ENCODE results near the gene ACKR1.

ACKR1 gene

DNA sequence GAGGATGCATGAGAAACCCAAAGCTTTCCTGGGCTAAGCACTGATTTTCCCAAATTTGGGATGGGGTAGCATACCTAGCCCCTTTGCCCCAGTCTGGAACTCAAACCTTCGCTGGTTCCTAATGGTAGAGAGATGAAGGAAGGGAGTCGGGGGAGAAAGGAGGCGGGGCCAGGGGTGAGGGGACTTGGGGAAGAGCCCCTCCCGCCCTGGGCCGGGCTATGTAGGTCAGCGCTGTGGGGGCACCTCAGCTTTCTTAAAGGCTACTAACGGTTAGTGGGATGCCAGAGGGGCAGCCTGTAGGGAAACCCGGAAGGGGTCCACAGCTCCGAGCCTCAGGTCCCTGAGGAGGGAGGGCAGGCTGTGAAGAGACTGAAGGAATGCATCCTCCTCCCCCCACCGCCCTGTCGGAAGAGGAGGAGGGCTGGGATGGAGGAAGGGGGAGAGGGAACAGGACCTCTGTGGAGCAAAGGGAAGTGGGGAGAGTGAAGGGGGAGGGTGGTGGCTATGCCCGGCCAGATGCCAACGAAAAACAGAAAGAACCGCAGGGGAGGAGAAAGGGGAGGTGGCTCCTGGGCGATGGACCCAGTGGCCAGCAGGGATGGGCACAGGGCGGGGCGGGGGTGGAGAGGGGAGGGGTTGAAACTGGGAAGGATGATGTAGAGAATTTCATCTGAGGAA is 31.9 kb upstream of the ACKR1 start:
- H3F3A ChIP-seq (ENCODE audit: low read depth), result no peaks in the 10 kb centered on the region
- H3K9me2 ChIP-seq (replicated peaks; ENCODE audit: low read depth, low read length), result no peaks in the 10 kb centered on the region
- H3K4me3 ChIP-seq (ENCODE audit: low read length, poor library complexity, severe bottlenecking), result no peak overlapping the region
- no peaks in the 10 kb centered on the region for H3K4me1 ChIP-seq (ENCODE audit: insufficient read depth, low read length, poor library complexity, severe bottlenecking)
- no peak overlapping the region for H3K9ac ChIP-seq (ENCODE audit: low read depth, low read length, poor library complexity, severe bottlenecking)
- H3K4me2 ChIP-seq (ENCODE audit: low read depth, low read length, poor library complexity, severe bottlenecking), result no peak overlapping the region
- TF ChIP-seq, protein P1, sequence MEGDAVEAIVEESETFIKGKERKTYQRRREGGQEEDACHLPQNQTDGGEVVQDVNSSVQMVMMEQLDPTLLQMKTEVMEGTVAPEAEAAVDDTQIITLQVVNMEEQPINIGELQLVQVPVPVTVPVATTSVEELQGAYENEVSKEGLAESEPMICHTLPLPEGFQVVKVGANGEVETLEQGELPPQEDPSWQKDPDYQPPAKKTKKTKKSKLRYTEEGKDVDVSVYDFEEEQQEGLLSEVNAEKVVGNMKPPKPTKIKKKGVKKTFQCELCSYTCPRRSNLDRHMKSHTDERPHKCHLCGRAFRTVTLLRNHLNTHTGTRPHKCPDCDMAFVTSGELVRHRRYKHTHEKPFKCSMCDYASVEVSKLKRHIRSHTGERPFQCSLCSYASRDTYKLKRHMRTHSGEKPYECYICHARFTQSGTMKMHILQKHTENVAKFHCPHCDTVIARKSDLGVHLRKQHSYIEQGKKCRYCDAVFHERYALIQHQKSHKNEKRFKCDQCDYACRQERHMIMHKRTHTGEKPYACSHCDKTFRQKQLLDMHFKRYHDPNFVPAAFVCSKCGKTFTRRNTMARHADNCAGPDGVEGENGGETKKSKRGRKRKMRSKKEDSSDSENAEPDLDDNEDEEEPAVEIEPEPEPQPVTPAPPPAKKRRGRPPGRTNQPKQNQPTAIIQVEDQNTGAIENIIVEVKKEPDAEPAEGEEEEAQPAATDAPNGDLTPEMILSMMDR (conservative IDR thresholded peaks at IDR 0.05; ENCODE audit: low read length), result no peak
- TF ChIP-seq EZH2phosphoT487 (IDR thresholded peaks at IDR 0.05; ENCODE audit: borderline replicate concordance), result no peak
- H3K9me3 ChIP-seq (ENCODE audit: insufficient read depth, low read depth, low read length), result no peaks in the 10 kb centered on the region
- no peaks in the 10 kb centered on the region for H3K79me2 ChIP-seq (ENCODE audit: insufficient read depth, low read length)
- H3K36me3 ChIP-seq (ENCODE audit: insufficient read depth, low read length), result no peaks in the 10 kb centered on the region
- no peak overlapping the region for H2AFZ ChIP-seq (ENCODE audit: low read length)
- no peaks in the 10 kb centered on the region for H3K27me3 ChIP-seq (ENCODE audit: insufficient read depth, low read length, poor library complexity, severe bottlenecking)
- no peaks in the 10 kb centered on the region for H4K20me1 ChIP-seq (ENCODE audit: insufficient read depth, low read length, poor library complexity, severe bottlenecking)

- H3K9me3 ChIP-seq (ENCODE audit: insufficient read depth, low read depth, low read length), result no peaks in the 10 kb centered on the region
- no peak overlapping the region for H3K4me3 ChIP-seq (ENCODE audit: low read length, poor library complexity, severe bottlenecking)
- no peaks in the 10 kb centered on the region for H3K27me3 ChIP-seq (ENCODE audit: insufficient read depth, low read length, poor library complexity, severe bottlenecking)
- no peaks in the 10 kb centered on the region for H3K4me1 ChIP-seq (ENCODE audit: insufficient read depth, low read length, poor library complexity, severe bottlenecking)
- no peak overlapping the region for H3K4me2 ChIP-seq (ENCODE audit: low read depth, low read length, poor library complexity, severe bottlenecking)
- H3F3A ChIP-seq (ENCODE audit: low read depth), result no peaks in the 10 kb centered on the region
- no peak overlapping the region for H2AFZ ChIP-seq (ENCODE audit: low read length)
- no peaks in the 10 kb centered on the region for H3K79me2 ChIP-seq (ENCODE audit: insufficient read depth, low read length)
- no peak overlapping the region for H3K9ac ChIP-seq (ENCODE audit: low read depth, low read length, poor library complexity, severe bottlenecking)
- H3K36me3 ChIP-seq (ENCODE audit: insufficient read depth, low read length), result no peaks in the 10 kb centered on the region
- TF ChIP-seq, protein P1 (conservative IDR thresholded peaks at IDR 0.05; ENCODE audit: low read length), result no peak
- TF ChIP-seq EZH2phosphoT487 (IDR thresholded peaks at IDR 0.05; ENCODE audit: borderline replicate concordance), result no peak
- no peaks in the 10 kb centered on the region for H4K20me1 ChIP-seq (ENCODE audit: insufficient read depth, low read length, poor library complexity, severe bottlenecking)
- no peaks in the 10 kb centered on the region for H3K9me2 ChIP-seq (replicated peaks; ENCODE audit: low read depth, low read length)
Observed at GRCh38 chr1:159173320-159173719, 31.4 kb upstream of the ACKR1 start.

GRCh38 chr1:159175571-159175970 is 29.1 kb upstream of the ACKR1 start:
- Histone ChIP-seq H3K9me2 (replicated peaks; ENCODE audit: low read depth, low read length) (no peaks in the 10 kb centered on the region), H4K20me1 (ENCODE audit: insufficient read depth, low read length, poor library complexity, severe bottlenecking) (no peaks in the 10 kb centered on the region), H3F3A (ENCODE audit: low read depth) (no peaks in the 10 kb centered on the region), H3K4me2 (ENCODE audit: low read depth, low read length, poor library complexity, severe bottlenecking) (no peak overlapping the region), H3K4me1 (ENCODE audit: insufficient read depth, low read length, poor library complexity, severe bottlenecking) (no peaks in the 10 kb centered on the region), H3K36me3 (ENCODE audit: insufficient read depth, low read length) (no peaks in the 10 kb centered on the region), H3K27me3 (ENCODE audit: insufficient read depth, low read length, poor library complexity, severe bottlenecking) (no peaks in the 10 kb centered on the region), H3K4me3 (ENCODE audit: low read length, poor library complexity, severe bottlenecking) (no peak overlapping the region), H3K9me3 (ENCODE audit: insufficient read depth, low read depth, low read length) (no peaks in the 10 kb centered on the region), H3K9ac (ENCODE audit: low read depth, low read length, poor library complexity, severe bottlenecking) (no peak overlapping the region), H2AFZ (ENCODE audit: low read length) (no peak overlapping the region), H3K79me2 (ENCODE audit: insufficient read depth, low read length) (no peaks in the 10 kb centered on the region)
- TF ChIP-seq EZH2phosphoT487 (IDR thresholded peaks at IDR 0.05; ENCODE audit: borderline replicate concordance), result no peak
- TF ChIP-seq, protein P1 (conservative IDR thresholded peaks at IDR 0.05; ENCODE audit: low read length), result no peak

All from Loucy (cell line).